GM10248 (cell line): Measurements from ENCODE around the gene GPR137B.

Source experiments
- CTCF ChIA-PET: fragments of 300-600 bp; sonication (Branson Sonifier 250); formaldehyde crosslinking; extraction: SDS; loops from one replicate; lab custom pipeline; 2021; ENCODE audit warnings: antibody characterized with exemption; lab: Yijun Ruan, JAX
- POLR2A ChIA-PET: fragments of 350-650 bp; sonication (Branson Sonifier 250); formaldehyde crosslinking; extraction: SDS; loops from one replicate; lab custom pipeline; 2020; ENCODE audit warnings: antibody characterized with exemption; lab: Yijun Ruan, JAX
- DNase-seq: peaks from one replicate; pipeline ENCODE4 v3.0.0; 2012; ENCODE audit errors: extremely low spot score
- CTCF ChIP-seq: IDR thresholded peaks from 2 replicates; pipeline ENCODE4 v1.5.1; 2012; ENCODE audit warnings: mild to moderate bottlenecking, low read depth; ENCODE audit errors: extremely low read depth, missing control alignments, control extremely low read depth

The GPR137B gene

GRCh38 chr1:236147068-236147467 lies 4.7 kb downstream of the GPR137B start:
- POLR2A ChIA-PET: interaction anchor here (0.6 to 1.2 kb wide), 2 partner anchors 10 to 134 kb away, joined by 3 read pairs; no protein-coding TSS in a partner anchor
- CTCF ChIA-PET: interaction anchor here (1.0 to 1.5 kb wide), 3 partner anchors 9 to 30 kb away, joined by 3 to 5 read pairs (median 3); no protein-coding TSS in a partner anchor
- TF ChIP-seq CTCF: no peak
- DNase-seq: no peak

GRCh38 chr1:236147521-236148469 lies 5.5 kb downstream of the GPR137B start:
- TF ChIP-seq CTCF: no peak
- POLR2A ChIA-PET: interaction anchor here (0.6 to 1.2 kb wide), 3 partner anchors 9 to 453 kb away, joined by 3 to 4 read pairs (median 3); partner anchors contain the start of gene ERO1B
- CTCF ChIA-PET: interaction anchor here (1.0 to 1.5 kb wide), 4 partner anchors 8 to 29 kb away, joined by 3 to 6 read pairs (median 4); no protein-coding TSS in a partner anchor
- no peak for DNase-seq

- ChIA-PET CTCF (interaction anchor here (1.4 kb wide), 2 partner anchors 8 to 10 kb away, joined by 5 to 6 read pairs; no protein-coding TSS in a partner anchor), POLR2A (interaction anchor here (0.6 to 1.2 kb wide), 2 partner anchors 134 to 452 kb away, joined by 3 to 4 read pairs; partner anchors contain the start of gene ERO1B)
- DNase-seq: no peak
- TF ChIP-seq CTCF: no peak
Measured at GRCh38 chr1:236148470-236148845, 6.1 kb downstream of the GPR137B start.

GRCh38 chr1:236149003-236149595 lies 6.8 kb downstream of the GPR137B start:
- ChIA-PET POLR2A (no interaction called here), CTCF (interaction anchor here (1.4 kb wide), 1 partner anchor 9 kb away, joined by 6 read pairs; no protein-coding TSS in a partner anchor)
- TF ChIP-seq CTCF: no peak
- no peak for DNase-seq

GRCh38 chr1:236149696-236150228 lies 7.4 kb downstream of the GPR137B start:
- ChIA-PET POLR2A (no interaction called here), CTCF (interaction anchor here (1.4 kb wide), 1 partner anchor 9 kb away, joined by 6 read pairs; no protein-coding TSS in a partner anchor)
- TF ChIP-seq CTCF: no peak
- no peak for DNase-seq
